Left cardiac atrium (tissue), 4 donors: ENCODE results near the gene KDM2B. TPM values are rescaled to one million over a fixed set of nuclear protein-coding genes. Genes with fewer than 3 reads are reported as not detected.
"Not testable (repeated sequence)": the region's sequence is repeated elsewhere in the genome, so short reads cannot be mapped to it uniquely, and the experiment has no call there.

Experiments
- ATAC-seq, 2 donors: fragments of 200-7000 bp; cut with Tn5 transposase; one replicate each; pipeline ENCODE4 v1.9.1; 2020; ENCODE audit warnings: mild to moderate bottlenecking in 2 of 2, moderate library complexity in 2 of 2
- DNase-seq: peaks from one replicate; pipeline ENCODE4 v3.0.0-alpha.2; 2020
- intact Hi-C, 2 donors: fragments of 100-400 bp; cut with DNase I; formaldehyde crosslinking; loops; one replicate each; pipeline versions ENCODE4 v1.14.1 to v1.15.1; 2022 to 2023
- total RNA-seq, 2 donors: library from RNA; stranded (reverse); fragmentation: NEBNext Ultra II Directional; extraction: Animal tissue kit (Norgen Biotek cat#: 25700); gene quantifications; one replicate each; pipeline ENCODE4 v1.2.1, GENCODE V29; 2021
- donor health status: DM: no; HTN: yes; CAD: no.
- donor health status: DM: no; HTN: yes; CAD: no; lungs with severe emphysema.
- donor health status: DM: yes; HTN: yes; CAD: no.
- donor health status: Dilated cardiomyopathy.

Gene KDM2B
- total RNA-seq, 2 donors from 2014 or later: 11.2 to 14.7 TPM

DNA sequence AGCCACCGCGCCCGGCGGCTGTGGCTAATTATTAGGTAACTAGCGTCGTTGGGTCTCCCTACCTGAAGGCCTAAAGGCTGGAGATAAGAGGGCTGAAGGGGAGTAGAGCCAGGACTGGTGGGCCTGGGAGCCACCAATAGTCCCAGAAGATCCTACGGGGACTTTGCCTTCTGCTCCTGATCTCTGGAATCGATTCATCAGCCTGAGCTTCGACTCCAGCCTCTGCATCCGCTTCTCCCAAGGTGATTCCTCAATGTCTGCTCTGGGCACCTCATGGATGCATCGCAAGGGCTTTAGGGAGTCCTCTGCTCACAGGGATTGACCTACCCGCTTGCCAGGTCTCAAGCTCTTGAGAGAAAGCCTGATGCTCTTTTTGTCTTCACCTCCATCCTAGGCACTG, 14.7 kb upstream of the KDM2B start:
- intact Hi-C loops: no loop called here
- DNase-seq (no peak), ATAC-seq (no peak)

DNA sequence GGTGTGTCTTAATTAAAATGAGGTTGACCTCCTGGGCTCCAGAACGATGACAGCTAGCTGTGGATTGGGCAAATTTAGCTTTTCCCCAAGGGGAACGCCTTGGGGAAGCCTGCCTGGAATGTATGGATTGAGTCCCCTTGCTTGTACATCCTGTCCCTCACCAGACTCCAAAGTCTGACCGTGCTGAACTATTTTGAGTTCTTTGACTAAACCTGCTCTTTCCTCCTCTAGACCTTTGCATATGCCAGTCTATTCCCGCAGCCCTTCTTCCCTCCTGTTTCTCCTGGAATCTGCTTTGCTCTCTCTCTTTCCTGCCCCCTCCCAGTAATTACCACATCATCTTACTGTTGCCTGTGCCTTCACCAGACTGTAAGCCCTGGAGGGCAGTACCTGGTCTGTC, 11.5 kb upstream of the KDM2B start:
- no peak for DNase-seq
- no peak for ATAC-seq
- intact Hi-C loops: no loop called here

DNA sequence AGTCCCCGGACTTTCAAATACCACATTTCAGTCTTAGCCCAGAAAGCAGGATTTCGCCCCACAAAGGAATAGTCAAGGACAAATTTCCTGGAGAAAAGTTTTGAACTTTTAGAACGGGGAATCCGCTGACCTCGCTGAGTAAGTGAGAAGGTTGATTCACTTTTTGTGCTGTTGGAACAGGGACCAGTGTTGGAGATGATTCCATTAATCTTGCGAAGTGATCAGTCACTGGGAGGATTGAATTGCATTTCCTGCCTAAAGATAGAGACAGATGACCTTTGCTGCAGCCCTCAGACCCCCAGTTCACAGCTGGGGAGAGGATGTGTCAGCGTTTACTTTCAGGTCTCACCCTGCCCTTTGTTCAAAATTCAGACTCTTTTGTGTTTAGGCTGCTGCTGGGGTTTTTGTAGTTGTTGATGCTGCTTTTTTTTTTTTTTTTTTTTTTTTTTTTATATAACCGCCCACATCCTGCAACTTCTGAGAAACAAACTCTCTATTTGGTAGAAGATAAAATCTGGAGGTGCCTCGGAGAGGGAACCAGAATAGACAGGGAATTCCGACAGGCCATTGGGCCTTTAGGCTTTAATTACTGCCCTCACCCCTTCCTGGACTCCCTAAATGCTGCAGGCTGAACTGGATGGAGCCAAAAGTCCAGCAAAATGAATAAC, 9.8 kb upstream of the KDM2B start:
- no peak for DNase-seq
- intact Hi-C loops: no loop called here
- peak; percentile 39 to 58 for ATAC-seq

DNA sequence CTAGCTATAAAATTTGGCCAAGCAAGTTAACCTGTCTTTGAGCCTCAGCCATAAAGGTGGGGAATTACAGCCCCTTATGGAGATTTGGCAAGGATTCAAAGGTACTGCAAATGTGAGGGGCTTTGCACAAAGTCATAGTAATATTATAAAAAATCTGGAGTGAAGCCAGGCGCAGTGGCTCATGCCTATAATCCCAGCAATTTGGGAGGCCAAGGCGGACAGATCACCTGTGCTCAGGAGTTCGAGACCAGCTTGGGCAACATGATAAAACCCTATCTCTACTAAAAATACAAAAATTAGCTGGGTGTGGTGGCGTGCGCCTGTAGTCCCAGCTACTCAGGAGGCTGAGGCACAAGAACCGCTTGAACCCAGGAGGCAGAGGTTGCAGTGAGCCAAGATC, 4.1 kb upstream of the KDM2B start:
- intact Hi-C loops, DNase-seq, ATAC-seq: not testable (repeated sequence)

DNA sequence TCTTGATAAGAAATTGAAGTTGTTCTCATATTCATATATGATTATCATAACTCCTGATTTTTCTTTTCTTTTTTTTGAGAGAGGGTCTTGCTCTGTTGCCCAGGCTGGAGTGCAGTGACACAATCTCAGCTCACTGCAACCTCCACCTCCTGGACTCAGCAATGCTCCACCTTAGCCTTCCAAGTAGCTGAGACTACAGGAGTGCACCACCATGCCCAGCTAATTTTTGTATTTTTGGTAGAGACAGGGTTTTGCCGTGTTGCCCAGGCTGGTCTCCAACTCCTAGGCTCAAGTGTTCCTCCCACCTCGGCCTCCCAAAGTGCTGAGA, 2.5 kb upstream of the KDM2B start:
- ATAC-seq, intact Hi-C loops, DNase-seq: not testable (repeated sequence)

DNA sequence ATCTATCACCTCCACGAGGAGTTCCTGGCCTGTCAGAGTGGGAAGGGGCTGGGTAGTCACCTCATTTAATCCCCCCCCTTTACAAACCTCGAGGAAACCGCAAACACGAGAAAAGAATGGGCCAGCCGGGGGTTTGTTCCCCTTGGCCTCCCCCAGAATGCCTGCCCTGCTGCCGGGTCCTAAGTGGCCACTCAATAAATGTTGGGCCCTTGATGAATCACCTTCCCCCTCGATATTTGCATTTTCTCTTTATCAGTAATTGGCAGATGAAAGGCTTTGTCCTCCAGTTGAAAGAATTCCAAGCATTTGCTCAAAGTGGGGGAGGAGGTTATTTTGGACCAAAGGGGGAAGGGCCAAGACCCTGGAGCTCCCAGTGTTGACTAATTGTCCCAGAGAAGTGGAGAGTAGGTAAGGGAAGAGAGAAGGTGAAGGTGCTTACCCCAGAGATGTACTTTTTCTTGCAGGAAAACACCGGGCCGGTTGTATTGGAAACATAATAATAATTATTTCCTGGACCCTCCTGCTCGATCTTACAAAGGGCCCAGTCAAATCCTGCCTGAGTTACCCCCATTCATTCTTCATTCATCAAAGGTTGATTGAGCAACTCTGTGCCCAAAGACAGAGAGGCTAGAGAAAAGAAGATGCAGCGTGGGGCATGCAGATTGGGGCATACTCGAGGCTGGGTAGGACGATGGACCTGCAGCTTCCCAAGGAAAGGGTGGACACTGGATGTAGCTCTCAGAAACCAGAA, 1.9 kb upstream of the KDM2B start:
- ATAC-seq: no peak
- intact Hi-C loops: no loop called here

DNA sequence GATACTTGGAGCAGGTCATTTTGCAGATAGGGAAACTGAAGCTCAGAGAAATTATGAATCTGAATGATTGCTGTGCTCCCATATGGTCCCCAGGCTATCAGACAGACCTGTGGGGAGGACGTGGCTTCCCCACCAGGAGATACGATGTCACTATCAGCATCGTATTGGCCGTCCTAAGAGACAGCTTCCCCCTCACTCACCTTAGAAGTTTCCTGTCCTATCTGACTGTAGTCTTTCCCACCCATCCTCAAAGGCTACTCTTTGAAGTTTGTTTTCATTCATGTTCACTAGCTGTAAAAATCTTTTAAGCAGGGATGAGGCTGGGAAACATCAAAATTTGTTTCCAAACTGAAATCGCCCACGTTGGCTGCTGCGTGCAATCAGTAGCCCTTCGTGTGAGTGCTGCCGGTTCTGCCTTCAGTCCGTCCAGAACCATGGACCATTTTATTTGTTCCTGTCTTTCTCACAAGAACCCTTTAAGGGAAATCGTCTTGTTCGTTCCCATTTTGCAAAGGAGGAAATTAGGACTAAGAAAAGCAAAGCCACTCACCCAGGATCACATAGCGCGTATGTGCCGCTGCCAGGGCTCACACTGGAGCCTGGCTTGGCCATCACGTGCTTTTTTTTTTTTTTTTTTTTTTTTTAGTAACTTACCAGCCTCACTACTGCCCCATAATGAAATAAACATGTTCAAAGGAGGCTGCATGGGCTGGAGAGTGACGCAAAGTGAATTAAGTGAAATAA, 1.0 kb upstream of the KDM2B start:
- intact Hi-C loops: no loop called here
- peak; percentile 15 to 42 for ATAC-seq
- DNase-seq: no peak

More for the DNA sequence above, 1.9 kb upstream of the KDM2B start:
- DNase-seq: no peak

DNA sequence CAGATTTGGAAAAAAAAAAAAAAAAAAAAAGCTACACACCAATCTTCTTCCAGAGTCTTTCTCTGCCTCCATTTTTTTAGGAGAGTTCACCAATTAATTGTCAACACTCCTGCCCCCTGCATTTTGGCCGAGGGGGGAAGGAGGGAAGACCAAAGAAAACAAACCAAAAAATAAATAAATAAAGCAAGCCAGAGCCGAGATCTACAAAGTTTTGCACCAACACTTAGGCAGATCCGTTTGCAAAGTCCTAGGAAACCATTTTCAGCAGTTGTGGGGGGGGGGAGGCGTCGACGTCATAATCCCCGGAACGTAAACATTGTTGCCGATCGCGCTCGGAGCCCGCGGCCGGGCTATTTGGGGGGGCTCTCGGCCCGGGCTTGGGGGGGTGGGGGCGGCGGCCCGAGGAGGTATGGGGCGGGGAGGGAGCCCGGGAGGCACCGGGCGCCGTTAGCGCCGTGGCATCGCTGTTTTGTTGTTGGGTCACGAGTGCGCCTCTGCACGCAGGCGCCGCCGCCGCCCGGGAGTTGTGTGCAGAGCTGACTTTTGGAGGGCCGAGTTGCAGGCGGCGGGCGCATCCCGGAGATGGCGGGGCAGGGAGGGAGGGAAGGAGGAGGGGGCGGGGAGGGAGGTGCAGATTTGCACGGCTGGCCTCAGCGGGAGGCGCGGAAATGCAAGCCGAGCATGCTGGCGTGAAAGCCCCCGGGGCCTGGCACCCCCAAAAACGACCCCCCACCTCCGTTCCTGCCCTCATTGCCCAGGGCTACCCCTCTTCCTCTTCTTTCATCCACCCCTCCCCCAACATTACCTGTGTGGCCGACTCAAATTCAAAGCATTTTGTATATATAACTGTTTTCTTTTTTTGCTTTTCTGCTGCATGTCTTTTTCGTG, 598 bp downstream of the KDM2B start:
- intact Hi-C loops: loop anchor here in 1 of 2 donors (10.0 kb wide), 1 partner anchor 45 kb away; the partner anchor contains the start of gene ORAI1
- ATAC-seq (peak; percentile 66 to 67), DNase-seq (peak; percentile 75)

DNA sequence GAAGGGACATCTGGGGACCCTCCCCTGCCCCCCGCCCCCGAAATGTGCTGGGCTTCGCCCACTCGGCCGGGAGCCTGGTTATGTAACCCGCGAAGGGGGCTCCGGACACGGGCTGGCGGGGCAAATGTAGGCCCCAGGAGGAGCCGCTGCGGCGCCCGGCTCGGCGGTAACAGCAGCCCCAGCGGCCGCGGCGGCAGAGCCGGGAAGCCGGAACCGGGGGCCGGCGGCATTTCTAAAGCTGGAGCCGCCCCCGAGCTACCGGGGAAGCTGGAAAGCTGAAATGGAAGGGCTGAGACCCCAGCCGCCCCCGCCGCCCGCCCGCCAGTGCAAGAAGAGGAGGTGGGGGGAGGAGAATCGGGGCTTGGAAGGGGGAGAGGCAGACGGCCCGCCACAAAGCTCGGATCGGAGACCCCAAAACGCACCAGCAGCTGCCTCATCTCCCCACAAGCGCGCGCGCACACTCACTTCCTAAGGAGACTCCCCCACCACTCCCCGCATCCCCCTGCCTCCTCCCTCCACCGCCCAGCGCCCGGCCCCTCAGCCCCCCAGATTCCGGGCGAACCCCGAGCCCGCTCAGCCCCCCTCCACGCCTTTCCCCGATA, 1.5 kb downstream of the KDM2B start:
- peak; percentile 8 to 14 for ATAC-seq
- intact Hi-C loops: loop anchor here in 1 of 2 donors (10.0 kb wide), 1 partner anchor 46 kb away; the partner anchor contains the start of gene ORAI1
- peak; percentile 46 for DNase-seq

DNA sequence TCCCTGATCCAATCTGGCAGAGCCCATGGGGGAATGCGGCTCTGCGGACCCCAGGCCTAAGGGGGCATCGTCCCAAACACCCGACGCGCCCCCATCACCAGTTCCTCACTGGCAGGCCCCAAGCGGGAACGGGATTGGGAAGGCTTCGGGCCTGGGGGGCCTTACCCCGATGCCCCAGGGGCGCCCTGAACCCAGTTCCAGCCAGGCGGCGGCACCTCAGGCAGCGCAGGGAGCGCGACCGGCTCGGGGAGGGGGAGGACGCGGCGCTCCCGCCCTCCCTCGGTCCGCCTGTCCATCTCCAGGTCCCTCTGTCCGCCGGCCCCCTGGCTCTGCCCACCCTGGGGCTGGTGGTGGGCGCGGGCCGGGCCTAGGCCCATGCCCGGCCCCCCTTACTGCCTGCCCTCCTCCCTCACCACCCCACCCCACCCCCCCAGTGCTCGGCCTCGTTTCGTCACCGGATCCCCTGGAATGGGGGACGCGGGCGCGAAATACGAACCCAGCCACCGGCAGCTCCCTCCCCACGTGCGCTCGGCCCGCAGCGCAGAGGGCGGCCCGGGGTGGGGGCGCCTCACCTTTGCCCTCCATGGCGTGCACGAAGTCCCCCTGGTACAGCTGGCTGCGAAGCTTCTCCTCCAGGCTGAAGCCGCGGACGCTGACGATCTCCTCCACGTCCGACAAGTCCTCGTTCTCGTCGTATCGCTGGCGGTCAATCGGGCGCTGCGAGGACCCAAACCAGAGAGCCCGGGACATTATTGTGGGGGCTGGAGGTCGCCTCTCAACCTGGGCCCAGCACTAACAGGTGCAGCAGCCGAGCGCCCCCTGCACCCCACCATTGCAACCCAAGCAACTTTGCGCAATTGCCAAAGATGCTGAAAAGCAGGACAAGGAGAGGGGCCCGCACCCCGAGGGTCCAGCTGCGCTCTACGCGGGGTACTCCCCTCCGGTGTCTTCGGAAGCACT, 2.3 kb downstream of the KDM2B start:
- ATAC-seq (peak; percentile 8 to 12), DNase-seq (peak; percentile 43)
- intact Hi-C loops: loop anchor here in 1 of 2 donors (10.0 kb wide), 1 partner anchor 46 kb away; the partner anchor contains the start of gene ORAI1

DNA sequence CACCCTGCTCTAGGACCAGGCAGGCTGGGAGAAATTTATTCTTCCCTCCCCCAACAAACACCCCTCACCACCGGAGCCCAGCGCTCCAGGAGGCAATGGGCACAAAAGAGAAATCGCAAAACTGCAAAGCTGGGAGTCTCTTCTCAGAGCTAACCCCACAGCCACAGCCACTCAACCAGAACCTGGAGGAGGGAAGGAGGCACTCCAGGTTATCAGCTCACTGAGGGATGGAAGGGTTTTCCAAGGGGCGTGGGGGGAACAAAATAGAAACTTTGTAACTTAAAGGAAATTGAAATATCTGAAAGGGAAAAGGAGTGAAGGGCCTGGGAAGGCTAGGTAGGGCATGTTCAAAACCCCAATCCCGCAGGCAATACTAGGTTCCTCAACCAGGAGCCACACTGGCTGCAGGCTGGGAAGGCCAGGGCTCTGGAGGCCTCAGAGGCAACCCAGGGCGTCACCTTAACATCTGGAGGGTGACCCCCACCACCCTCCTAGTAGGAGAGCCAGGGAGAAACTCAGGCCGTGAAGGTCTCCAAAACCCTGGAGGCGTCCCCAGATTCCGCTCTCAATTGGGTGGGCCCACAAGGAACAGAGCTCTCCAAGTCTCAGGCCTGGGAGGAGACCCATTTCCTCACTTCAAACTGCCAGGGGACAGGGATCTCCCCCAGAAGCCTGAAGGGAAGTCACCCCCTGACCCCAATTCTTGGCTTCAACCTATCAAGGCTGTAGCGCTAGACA, 3.2 kb downstream of the KDM2B start:
- no peak for ATAC-seq
- DNase-seq: no peak
- intact Hi-C loops: loop anchor here in 1 of 2 donors (10.0 kb wide), 1 partner anchor 47 kb away; the partner anchor contains the start of gene ORAI1

DNA sequence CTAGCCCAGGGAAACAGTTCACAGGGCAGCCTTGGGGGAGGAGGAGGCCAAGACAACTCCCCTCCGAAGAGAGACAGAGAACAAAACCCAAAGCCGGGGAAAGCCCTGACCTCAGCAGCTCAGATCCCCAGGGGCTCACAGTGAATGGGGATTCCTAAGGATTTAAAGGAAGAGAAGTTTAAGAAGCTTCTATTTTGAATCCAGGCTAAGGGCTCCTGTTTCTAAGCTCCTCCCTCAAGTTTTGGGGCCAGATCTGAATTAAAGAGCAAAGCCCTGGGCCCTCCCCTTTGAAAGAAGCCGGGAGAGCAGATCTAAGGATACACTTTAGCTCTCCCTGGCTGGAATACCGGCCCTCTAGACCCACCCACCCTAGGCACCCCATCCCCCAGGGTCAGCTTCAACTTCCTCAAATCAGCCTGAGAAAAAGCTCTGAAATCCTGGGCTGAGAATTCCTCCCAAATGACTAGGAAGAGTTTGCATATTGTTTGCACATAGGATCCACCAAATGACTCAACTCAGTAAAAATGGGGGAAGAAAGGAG, 3.9 kb downstream of the KDM2B start:
- DNase-seq (no peak), ATAC-seq (peak in 1 of 2 donors; percentile 2)

DNA sequence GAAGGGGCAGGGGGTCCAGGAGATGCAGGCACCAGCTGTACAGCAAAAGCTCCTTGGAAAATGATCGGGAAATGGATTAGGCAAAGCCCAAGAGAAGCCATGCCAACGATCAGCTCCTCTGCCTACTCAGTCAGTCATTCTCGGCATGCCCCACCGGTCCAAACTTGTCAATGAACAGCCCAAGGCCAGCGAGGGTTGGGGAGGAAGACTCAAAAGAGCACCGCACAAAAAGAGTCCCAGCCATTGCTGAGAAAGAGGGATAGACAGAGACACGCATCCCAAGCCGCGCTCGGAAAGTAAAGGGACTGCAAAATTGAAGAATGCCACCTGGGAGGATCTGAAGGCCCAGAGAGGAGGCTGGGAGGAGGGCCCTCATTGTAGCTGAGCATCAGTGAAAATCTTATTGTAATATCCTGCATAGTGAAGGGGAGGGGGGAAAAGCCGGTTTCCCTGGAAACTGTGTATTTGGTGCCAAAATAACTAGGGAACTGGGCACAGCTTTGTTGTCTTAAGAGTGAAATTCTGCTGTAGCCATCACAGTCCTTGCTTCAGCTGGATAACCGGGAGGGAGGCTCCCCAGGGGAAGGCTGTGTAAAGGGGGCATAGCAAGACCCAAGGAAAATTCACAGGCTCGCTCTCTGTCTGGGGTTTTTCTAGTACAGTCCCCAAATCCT, 4.7 kb downstream of the KDM2B start:
- no peak for DNase-seq
- ATAC-seq: no peak
- intact Hi-C loops: loop anchor here in 1 of 2 donors (10.0 kb wide), 1 partner anchor 49 kb away; the partner anchor contains the start of gene ORAI1

More for the DNA sequence above, 3.9 kb downstream of the KDM2B start:
- intact Hi-C loops: loop anchor here in 1 of 2 donors (10.0 kb wide), 1 partner anchor 48 kb away; the partner anchor contains the start of gene ORAI1

DNA sequence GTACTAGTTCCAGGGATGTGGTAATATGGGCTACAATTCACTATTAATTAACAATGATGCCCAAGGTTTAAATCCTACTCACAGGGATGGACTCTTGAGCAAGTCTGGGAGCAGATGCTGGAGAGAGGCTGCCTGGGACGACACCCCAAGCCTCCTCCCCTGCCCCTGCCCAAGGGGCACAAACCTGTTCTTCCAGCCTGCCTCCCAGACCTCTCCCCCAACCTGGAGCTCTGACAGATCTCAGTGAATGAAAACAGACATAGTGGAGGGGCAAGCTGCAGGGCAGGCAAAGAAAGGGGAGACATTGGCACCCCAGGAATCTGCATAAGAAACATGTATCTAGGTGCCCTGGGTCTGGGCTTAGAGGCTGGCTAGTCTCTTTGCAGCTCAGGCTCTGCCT, 5.8 kb downstream of the KDM2B start:
- ATAC-seq (no peak), DNase-seq (no peak)
- intact Hi-C loops: loop anchor here in 1 of 2 donors (10.0 kb wide), 1 partner anchor 50 kb away; the partner anchor contains the start of gene ORAI1

DNA sequence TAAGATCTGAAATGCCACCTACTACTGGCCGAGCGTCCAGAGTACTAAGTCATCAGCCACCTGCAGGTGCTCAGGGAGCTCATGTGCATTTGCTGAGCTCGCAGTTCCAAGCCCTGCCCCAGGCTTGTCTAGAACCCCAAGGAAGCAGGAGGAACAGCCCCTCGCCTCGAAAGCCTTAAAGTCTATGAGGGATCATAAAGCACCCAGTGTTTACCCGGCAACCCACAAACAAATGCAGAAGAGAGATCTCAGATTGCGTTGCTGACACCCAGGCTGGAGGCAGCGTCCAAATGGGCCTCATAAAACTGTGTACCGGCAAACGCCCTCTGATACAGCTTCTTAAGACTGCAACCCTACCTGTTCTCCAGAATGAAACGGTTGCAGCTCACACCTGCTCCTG, 6.8 kb downstream of the KDM2B start:
- ATAC-seq: no peak
- intact Hi-C loops: loop anchor here in 1 of 2 donors (10.0 kb wide), 1 partner anchor 51 kb away; the partner anchor contains the start of gene ORAI1
- no peak for DNase-seq
